HepG2 (cell line): ENCODE data around the gene CTCF. TPM values are rescaled to one million over a fixed set of nuclear protein-coding genes. Genes with fewer than 3 reads are reported as not detected.

ENCODE experiments used
- ATF2 ChIP-seq: sonication (generic); formaldehyde crosslinking; IDR thresholded peaks from 2 replicates; pipeline ENCODE4 v1.4.0; 2020; ENCODE audit warnings: missing genetic modification reagents
- BCL3 ChIP-seq: sonication (generic); formaldehyde crosslinking; IDR thresholded peaks from 2 replicates; pipeline ENCODE4 v1.5.1; 2020; ENCODE audit warnings: mild to moderate bottlenecking, missing genetic modification reagents, moderate library complexity
- BORCS8-MEF2B ChIP-seq: sonication (generic); formaldehyde crosslinking; IDR thresholded peaks from 2 replicates; pipeline ENCODE4 v1.8.0; 2022; ENCODE audit warnings: mild to moderate bottlenecking, missing genetic modification reagents
- HNRNPL ChIP-seq: fragments of 200-400 bp; formaldehyde crosslinking; IDR thresholded peaks from 2 replicates; pipeline ENCODE4 v1.6.1; 2017; ENCODE audit warnings: mild to moderate bottlenecking, low read depth, low read length
- HOXA5 ChIP-seq: sonication (generic); formaldehyde crosslinking; IDR thresholded peaks from 2 replicates; pipeline ENCODE4 v1.4.0; 2020; ENCODE audit warnings: missing genetic modification reagents
- ISL2 ChIP-seq: sonication (generic); formaldehyde crosslinking; IDR thresholded peaks from 2 replicates; pipeline ENCODE4 v1.5.0; 2020; ENCODE audit warnings: missing genetic modification reagents
- MTERF4 ChIP-seq: sonication (generic); formaldehyde crosslinking; IDR thresholded peaks from 2 replicates; pipeline ENCODE4 v1.8.0; 2023; ENCODE audit warnings: mild to moderate bottlenecking, missing genetic modification reagents
- MXD1 ChIP-seq: sonication (generic); formaldehyde crosslinking; IDR thresholded peaks from 2 replicates; pipeline ENCODE4 v1.4.0; 2020; ENCODE audit warnings: mild to moderate bottlenecking, missing genetic modification reagents
- RFX1 ChIP-seq: fragments of 450-650 bp; IDR thresholded peaks from 2 replicates; pipeline ENCODE4 v1.6.1; 2017
- SALL1 ChIP-seq: sonication (generic); formaldehyde crosslinking; IDR thresholded peaks from 2 replicates; pipeline ENCODE4 v1.8.0; 2022; ENCODE audit warnings: mild to moderate bottlenecking, missing genetic modification reagents
- SAP130 ChIP-seq: IDR thresholded peaks from 2 replicates; pipeline ENCODE4 v1.6.1; 2016; ENCODE audit warnings: low read depth
- SPEN ChIP-seq: sonication (generic); formaldehyde crosslinking; IDR thresholded peaks from 2 replicates; pipeline ENCODE4 v1.5.1; 2020; ENCODE audit warnings: low read depth, mild to moderate bottlenecking, missing genetic modification reagents
- THAP8 ChIP-seq: sonication (generic); formaldehyde crosslinking; IDR thresholded peaks from 2 replicates; pipeline ENCODE4 v1.5.1; 2020; ENCODE audit warnings: missing genetic modification reagents, mild to moderate bottlenecking, borderline replicate concordance
- YEATS4 ChIP-seq: sonication (generic); formaldehyde crosslinking; IDR thresholded peaks from 2 replicates; pipeline ENCODE4 v1.4.0; 2020; ENCODE audit warnings: missing genetic modification reagents, borderline replicate concordance
- ZNF563 ChIP-seq: sonication (generic); formaldehyde crosslinking; IDR thresholded peaks from 2 replicates; pipeline ENCODE4 v1.8.0; 2022; ENCODE audit warnings: mild to moderate bottlenecking, moderate library complexity, missing genetic modification reagents
- ZNF616 ChIP-seq: sonication (generic); formaldehyde crosslinking; IDR thresholded peaks from 2 replicates; pipeline ENCODE4 v1.5.0; 2020; ENCODE audit warnings: low read depth, mild to moderate bottlenecking, missing genetic modification reagents
- ZNF687 ChIP-seq: sonication (generic); formaldehyde crosslinking; IDR thresholded peaks from 2 replicates; pipeline ENCODE4 v1.5.1; 2020; ENCODE audit warnings: mild to moderate bottlenecking, missing genetic modification reagents, moderate library complexity
- ZNF768 ChIP-seq: sonication (generic); formaldehyde crosslinking; IDR thresholded peaks from 2 replicates; pipeline ENCODE4 v1.4.0; 2020; ENCODE audit warnings: missing genetic modification reagents
- ZNF776 ChIP-seq: sonication (generic); formaldehyde crosslinking; IDR thresholded peaks from 2 replicates; pipeline ENCODE4 v1.4.0; 2020; ENCODE audit warnings: mild to moderate bottlenecking, missing genetic modification reagents
- polyA plus RNA-seq, 8 experiments: library from polyadenylated mRNA; depleted of rRNA in 3 of 8; stranded (reverse) in 7 of 8; unstranded in 1 of 8; fragments of >200 nt; fragmentation: Illumina TruSeq in 4 of 8; extraction: Trizol in 4 of 8; gene quantifications; 2 replicates each; pipeline versions ENCODE4 v1.2.1 to v1.2.3, GENCODE V29; 2011 to 2016; ENCODE audit warnings: low read depth in 4 of 8, missing spikeins in 1 of 8, mixed read lengths in 1 of 8; ENCODE audit not compliant: insufficient read depth in 1 of 8
- total RNA-seq, 5 experiments: library from RNA; depleted of rRNA; stranded (reverse); fragments of >200 nt; fragmentation: Illumina TruSeq; extraction: Trizol; gene quantifications; 2 replicates each; pipeline ENCODE4 v1.2.3, GENCODE V29; 2016; ENCODE audit warnings: low read depth in 1 of 5

The CTCF gene
- total and polyA plus RNA-seq, 2 of the 13 experiments (the other 11 are each of a cell fraction or from before 2014, with no cell fraction given) = 19.5 to 37.5 TPM

GRCh38 chr16:67530013-67530939, 32.0 kb upstream of the CTCF start (continued):
- peak; percentile 15; the same call in 1 of the 2 replicates for TF ChIP-seq ATF2 (CRISPR knock-in tag)
- 0 out of 2 replicates have a peak, but pooled peaks have one; percentile 64 for TF ChIP-seq ZNF776 (CRISPR knock-in tag)
- peak; percentile 77 for TF ChIP-seq HNRNPL
- TF ChIP-seq ZNF768 (CRISPR knock-in tag) = peak; percentile 12; the same call in 1 of the 2 replicates
- no peak for TF ChIP-seq THAP8 (CRISPR knock-in tag)
- TF ChIP-seq BORCS8-MEF2B (CRISPR knock-in tag) = peak; percentile 13; the same call in 1 of the 2 replicates
- peak; percentile 17; the same call in 1 of the 2 replicates for TF ChIP-seq MTERF4 (CRISPR knock-in tag)
- TF ChIP-seq ZNF563 (CRISPR knock-in tag) = 0 out of 2 replicates have a peak, but pooled peaks have one; percentile 9
- TF ChIP-seq SAP130 (CRISPR knock-in tag) = peak; percentile 67
- peak; percentile 32; the same call in 1 of the 2 replicates for TF ChIP-seq ZNF687
- peak; percentile 36; the same call in 1 of the 2 replicates for TF ChIP-seq RFX1
- TF ChIP-seq HOXA5 (CRISPR knock-in tag) = 0 out of 2 replicates have a peak, but pooled peaks have one; percentile 32
- peak; percentile 61; the same call in 1 of the 2 replicates for TF ChIP-seq SPEN (CRISPR knock-in tag)
- peak; percentile 27; the same call in 1 of the 2 replicates for TF ChIP-seq MXD1 (CRISPR knock-in tag)
- 0 out of 2 replicates have a peak, but pooled peaks have one; percentile 20 for TF ChIP-seq ZNF616 (CRISPR knock-in tag)
- TF ChIP-seq SALL1 (CRISPR knock-in tag) = 0 out of 2 replicates have a peak, but pooled peaks have one; percentile 38
- TF ChIP-seq BCL3 = no peak; the same call in 1 of the 2 replicates
- TF ChIP-seq ISL2 (CRISPR knock-in tag) = 0 out of 2 replicates have a peak, but pooled peaks have one; percentile 14
- TF ChIP-seq YEATS4 = peak; percentile 48; the same call in 1 of the 2 replicates
